GM10248 (cell line): Measurements from ENCODE around the gene SETD4.

ENCODE experiments used
- CTCF ChIA-PET: fragments of 300-600 bp; sonication (Branson Sonifier 250); formaldehyde crosslinking; extraction: SDS; loops from one replicate; lab custom pipeline; 2021; ENCODE audit warnings: antibody characterized with exemption; lab: Yijun Ruan, JAX
- POLR2A ChIA-PET: fragments of 350-650 bp; sonication (Branson Sonifier 250); formaldehyde crosslinking; extraction: SDS; loops from one replicate; lab custom pipeline; 2020; ENCODE audit warnings: antibody characterized with exemption; lab: Yijun Ruan, JAX
- DNase-seq: peaks from one replicate; pipeline ENCODE4 v3.0.0; 2012; ENCODE audit errors: extremely low spot score
- TF ChIP-seq, protein P1 (sequence below): IDR thresholded peaks from 2 replicates; pipeline ENCODE4 v1.5.1; 2012; ENCODE audit warnings: mild to moderate bottlenecking, low read depth; ENCODE audit errors: extremely low read depth, missing control alignments, control extremely low read depth

Gene SETD4

DNA sequence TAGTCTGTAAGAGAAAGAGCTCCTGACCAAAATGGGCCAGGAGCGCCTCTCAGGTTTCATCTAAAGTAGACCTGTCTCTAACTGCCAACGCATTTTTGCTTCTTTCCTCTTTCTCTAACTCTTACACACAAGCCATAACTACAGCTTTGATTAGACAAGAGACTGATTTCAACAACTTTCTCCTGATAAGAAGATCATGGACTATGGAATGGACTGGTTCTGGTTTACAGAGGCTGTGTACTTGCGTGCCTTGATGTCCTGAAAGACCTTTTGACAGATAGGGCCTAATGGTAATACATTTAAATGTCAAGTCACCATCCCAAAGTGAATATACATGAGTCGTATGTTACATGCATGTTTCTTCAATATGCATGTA, 3.7 kb upstream of the SETD4 start:
- ChIA-PET CTCF (interaction anchor here (1.0 to 1.7 kb wide), 3 partner anchors 10 to 63 kb away, joined by 4 to 6 read pairs (median 4); no protein-coding TSS in a partner anchor), POLR2A (interaction anchor here (0.6 kb wide), 1 partner anchor 13 kb away, joined by 3 read pairs; no protein-coding TSS in a partner anchor)
- TF ChIP-seq, protein P1, sequence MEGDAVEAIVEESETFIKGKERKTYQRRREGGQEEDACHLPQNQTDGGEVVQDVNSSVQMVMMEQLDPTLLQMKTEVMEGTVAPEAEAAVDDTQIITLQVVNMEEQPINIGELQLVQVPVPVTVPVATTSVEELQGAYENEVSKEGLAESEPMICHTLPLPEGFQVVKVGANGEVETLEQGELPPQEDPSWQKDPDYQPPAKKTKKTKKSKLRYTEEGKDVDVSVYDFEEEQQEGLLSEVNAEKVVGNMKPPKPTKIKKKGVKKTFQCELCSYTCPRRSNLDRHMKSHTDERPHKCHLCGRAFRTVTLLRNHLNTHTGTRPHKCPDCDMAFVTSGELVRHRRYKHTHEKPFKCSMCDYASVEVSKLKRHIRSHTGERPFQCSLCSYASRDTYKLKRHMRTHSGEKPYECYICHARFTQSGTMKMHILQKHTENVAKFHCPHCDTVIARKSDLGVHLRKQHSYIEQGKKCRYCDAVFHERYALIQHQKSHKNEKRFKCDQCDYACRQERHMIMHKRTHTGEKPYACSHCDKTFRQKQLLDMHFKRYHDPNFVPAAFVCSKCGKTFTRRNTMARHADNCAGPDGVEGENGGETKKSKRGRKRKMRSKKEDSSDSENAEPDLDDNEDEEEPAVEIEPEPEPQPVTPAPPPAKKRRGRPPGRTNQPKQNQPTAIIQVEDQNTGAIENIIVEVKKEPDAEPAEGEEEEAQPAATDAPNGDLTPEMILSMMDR: no peak
- no peak for DNase-seq

DNA sequence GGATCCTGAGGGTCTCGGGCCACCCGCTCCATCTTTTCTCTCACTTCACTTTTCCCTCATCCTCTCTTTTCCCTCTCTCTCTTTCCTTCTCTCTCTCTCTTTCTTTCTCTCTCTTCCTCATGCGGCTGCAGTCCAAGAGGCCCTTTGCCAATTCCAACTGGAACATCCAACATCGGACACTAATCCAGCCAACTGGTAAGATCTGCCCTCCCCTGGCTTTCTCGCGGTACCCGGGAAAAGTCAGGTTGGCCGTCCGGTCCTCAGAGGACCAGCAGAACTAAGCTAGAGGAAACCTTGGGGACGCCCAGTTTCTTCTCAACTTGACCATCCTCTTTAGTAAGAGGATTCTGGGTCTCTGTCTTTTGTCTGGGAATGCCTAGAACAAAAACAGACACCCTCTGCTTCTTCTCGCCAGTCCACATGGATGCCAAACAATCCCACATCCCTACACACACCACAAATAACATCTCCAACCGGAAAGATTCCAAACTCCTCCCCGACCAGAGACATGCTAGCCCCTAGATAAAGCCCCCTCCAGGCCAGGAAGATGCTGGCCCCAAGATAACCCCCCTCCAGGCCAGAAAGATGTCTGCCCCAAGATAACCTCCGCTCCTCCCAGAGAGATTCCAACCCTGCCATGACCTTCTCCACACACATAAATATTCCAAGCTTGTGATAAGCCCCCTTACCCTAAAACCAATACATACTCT, 3.2 kb upstream of the SETD4 start:
- ChIA-PET CTCF (interaction anchor here (1.0 to 1.7 kb wide), 3 partner anchors 10 to 63 kb away, joined by 4 to 6 read pairs (median 4); no protein-coding TSS in a partner anchor), POLR2A (no interaction called here)
- TF ChIP-seq, protein P1: no peak
- DNase-seq: no peak

DNA sequence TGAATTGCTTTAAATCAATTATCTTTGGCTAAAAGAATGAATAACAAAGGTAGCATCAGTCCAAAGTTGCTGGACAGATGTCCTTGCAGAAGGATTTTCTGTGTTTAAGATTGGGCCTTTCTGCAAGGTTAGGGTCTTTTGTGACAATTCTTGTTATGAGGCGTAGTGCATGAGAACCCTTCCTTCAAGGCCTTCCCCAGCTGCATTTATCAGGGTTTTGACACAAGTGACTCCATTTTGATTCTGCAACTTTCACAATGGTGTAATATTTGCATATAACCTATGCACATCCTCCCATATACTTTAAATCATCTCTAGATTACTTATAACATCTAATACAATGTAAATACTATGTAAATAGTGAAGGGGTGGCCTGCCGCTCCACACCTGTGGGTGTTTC, 1.1 kb upstream of the SETD4 start:
- CTCF ChIA-PET: interaction anchor here (2.1 kb wide), 1 partner anchor 66 kb away, joined by 5 read pairs; no protein-coding TSS in a partner anchor
- POLR2A ChIA-PET: no interaction called here

DNA sequence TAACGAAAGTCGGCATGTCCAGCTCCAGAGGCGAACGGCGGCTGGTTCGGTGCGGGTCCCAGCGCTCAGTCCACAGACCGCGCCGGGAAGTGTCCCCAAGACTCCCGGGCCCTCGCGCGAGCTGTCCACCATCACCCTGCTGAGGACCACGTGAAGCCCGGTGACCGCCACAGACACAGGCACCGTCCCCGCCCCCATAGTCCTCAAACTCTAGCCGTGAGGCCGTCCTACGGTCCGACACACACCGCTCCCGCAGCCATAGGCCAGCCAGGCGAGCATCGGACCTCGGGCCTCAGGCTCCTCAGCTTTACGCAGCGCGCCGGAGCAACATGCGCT, 535 bp downstream of the SETD4 start:
- DNase-seq: no peak
- POLR2A ChIA-PET: interaction anchor here (0.5 kb wide), 1 partner anchor 622 kb away, joined by 6 read pairs; no protein-coding TSS in a partner anchor
- CTCF ChIA-PET: interaction anchor here (0.6 to 2.1 kb wide), 7 partner anchors 17 to 1314 kb away, joined by 3 to 5 read pairs (median 4); no protein-coding TSS in a partner anchor
- TF ChIP-seq, protein P1: no peak

More for the DNA sequence above, 1.1 kb upstream of the SETD4 start:
- DNase-seq: no peak
- TF ChIP-seq, protein P1: no peak

DNA sequence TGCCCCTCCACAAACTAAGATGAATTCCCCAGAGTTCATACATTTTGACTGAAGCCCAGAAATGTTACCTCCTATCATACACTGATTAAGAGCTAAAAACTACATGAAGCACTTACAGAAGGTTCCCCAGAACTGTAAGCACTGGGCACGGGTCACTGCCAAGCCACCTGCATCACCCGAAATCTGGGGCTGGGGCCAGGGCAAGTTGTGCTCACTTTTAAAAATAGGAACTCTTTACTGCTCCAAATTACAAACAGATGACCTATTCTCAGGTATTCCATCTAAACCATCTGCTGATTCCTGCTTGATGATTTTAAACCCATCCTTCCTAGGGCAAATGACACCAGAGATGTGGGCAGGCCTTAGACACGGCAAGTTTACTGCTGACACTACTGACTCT, 4.8 kb downstream of the SETD4 start:
- TF ChIP-seq, protein P1: no peak
- DNase-seq: no peak
- ChIA-PET CTCF (no interaction called here), POLR2A (no interaction called here)

DNA sequence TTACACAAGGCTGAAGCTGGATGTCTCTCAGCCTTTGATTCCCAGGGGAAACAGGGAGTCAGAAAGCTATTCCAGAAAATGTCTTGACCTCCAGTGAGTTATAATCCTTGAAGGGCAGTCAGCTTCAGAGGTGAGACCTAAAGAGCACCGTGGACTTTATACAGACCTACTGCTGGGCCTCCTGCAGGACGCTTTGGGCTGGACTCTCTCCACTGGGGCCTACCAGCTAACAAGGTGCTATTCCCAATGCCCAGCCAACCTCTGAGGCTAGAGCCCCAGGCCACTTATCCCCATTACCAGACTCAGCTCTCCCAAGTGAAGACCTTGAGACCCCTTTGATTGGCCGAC, 6.6 kb downstream of the SETD4 start:
- ChIA-PET POLR2A (no interaction called here), CTCF (interaction anchor here (1.6 to 1.9 kb wide), 2 partner anchors 11 to 17 kb away, joined by 4 to 6 read pairs; no protein-coding TSS in a partner anchor)
- no peak for DNase-seq
- TF ChIP-seq, protein P1: no peak
